ENCODE results near the gene INHBB.

Gene INHBB

GRCh38 chr2:120341977-120342376 is 4.0 kb upstream of the INHBB start:
- no peak for DNase-seq (ENCODE audit: low read depth in 2 of 2)

GRCh38 chr2:120342446-120342845 is 3.5 kb upstream of the INHBB start:
- no peak for DNase-seq (ENCODE audit: low read depth in 2 of 2)

GRCh38 chr2:120343100-120343432 is 2.9 kb upstream of the INHBB start:
- DNase-seq (ENCODE audit: low read depth in 2 of 2) = no peak

- peak; percentile 33 to 43 for DNase-seq (ENCODE audit: low read depth in 2 of 2)
These were observed 2.4 kb upstream of the INHBB start for GRCh38 chr2:120343433-120344105.

- no peak for DNase-seq (ENCODE audit: low read depth in 2 of 2)
These were observed 1.5 kb upstream of the INHBB start for GRCh38 chr2:120344214-120344975.

- DNase-seq (ENCODE audit: low read depth in 2 of 2) = no peak
These were observed 857 bp upstream of the INHBB start for GRCh38 chr2:120344976-120345581.

- DNase-seq (ENCODE audit: low read depth in 2 of 2) = no peak
These were observed 328 bp upstream of the INHBB start for GRCh38 chr2:120345608-120346007.

GRCh38 chr2:120346667-120347358 is 877 bp downstream of the INHBB start:
- no peak for DNase-seq (ENCODE audit: low read depth in 2 of 2)

GRCh38 chr2:120347396-120348060 is 1.6 kb downstream of the INHBB start:
- DNase-seq (ENCODE audit: low read depth in 2 of 2) = no peak

- DNase-seq (ENCODE audit: low read depth in 2 of 2) = no peak
These were observed 2.3 kb downstream of the INHBB start for GRCh38 chr2:120348134-120348736.

- DNase-seq (ENCODE audit: low read depth in 2 of 2) = peak in 1 of 2 experiments; percentile 20
These were observed 3.0 kb downstream of the INHBB start for GRCh38 chr2:120348737-120349439.

- no peak for DNase-seq (ENCODE audit: low read depth in 2 of 2)
These were observed 3.5 kb downstream of the INHBB start for GRCh38 chr2:120349440-120349921.

GRCh38 chr2:120350080-120350479 is 4.1 kb downstream of the INHBB start:
- DNase-seq (ENCODE audit: low read depth in 2 of 2) = no peak

GRCh38 chr2:120350801-120351320 is 4.9 kb downstream of the INHBB start:
- no peak for DNase-seq (ENCODE audit: low read depth in 2 of 2)

- no peak for DNase-seq (ENCODE audit: low read depth in 2 of 2)
These were observed 7.0 kb downstream of the INHBB start for GRCh38 chr2:120352696-120353590.

- DNase-seq (ENCODE audit: low read depth in 2 of 2) = no peak
These were observed 7.6 kb downstream of the INHBB start for GRCh38 chr2:120353591-120353898.

GRCh38 chr2:120353931-120354330 is 8.0 kb downstream of the INHBB start:
- no peak for DNase-seq (ENCODE audit: low read depth in 2 of 2)

GRCh38 chr2:120354467-120354866 is 8.5 kb downstream of the INHBB start:
- no peak for DNase-seq (ENCODE audit: low read depth in 2 of 2)

- no peak for DNase-seq (ENCODE audit: low read depth in 2 of 2)
These were observed 9.2 kb downstream of the INHBB start for GRCh38 chr2:120354935-120355779.
